Measurements from ENCODE around the gene TMEM183A.

- TF ChIP-seq CTCF (IDR thresholded peaks at IDR 0.05) = no peak
- TF ChIP-seq POLR2A (IDR thresholded peaks at IDR 0.05) = no peak
These were observed 34.3 kb downstream of the TMEM183A start for GRCh38 chr1:203041351-203041932.

All from prostate gland (tissue), 2 donors.